ENCODE results near the gene PCNT. TPM values are rescaled to one million over a fixed set of nuclear protein-coding genes. Genes with fewer than 3 reads are reported as not detected.

Gene PCNT
- total RNA-seq, 1 donor = 19.2 TPM

DNA sequence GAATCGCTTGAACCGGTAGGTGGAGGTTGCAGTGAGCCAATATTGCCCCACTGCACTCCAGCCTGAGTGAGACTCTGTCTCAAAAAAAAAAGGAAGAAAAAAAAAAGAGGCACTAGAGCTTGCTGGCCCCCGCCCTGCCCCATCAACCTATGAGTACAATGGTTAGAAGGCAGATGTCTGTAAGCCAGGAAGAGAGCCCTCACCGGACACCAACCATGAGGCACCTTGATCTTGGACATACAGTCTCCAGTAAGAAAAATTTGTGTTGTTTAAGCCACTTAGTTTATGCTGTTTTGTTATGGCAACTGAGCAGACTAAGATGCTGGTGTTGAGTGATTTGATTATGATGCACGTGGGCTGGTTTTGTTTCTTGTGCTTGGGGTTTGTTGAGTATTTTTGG lies 168.9 kb downstream of the PCNT start:
- no peak overlapping the region for H2AFZ ChIP-seq (ENCODE audit: low read length)
- H3K27ac ChIP-seq (ENCODE audit: low read depth, low read length) = no peak overlapping the region
- no peaks in the 10 kb centered on the region for H4K20me1 ChIP-seq (ENCODE audit: insufficient read depth, low read length)
- no peak overlapping the region for H3K4me2 ChIP-seq (ENCODE audit: insufficient read depth, low read length)
- no peaks in the 10 kb centered on the region for H3K27me3 ChIP-seq (ENCODE audit: insufficient read depth, low read length)
- H3K4me1 ChIP-seq (ENCODE audit: insufficient read depth, low read length) = no peaks in the 10 kb centered on the region
- H3K9me3 ChIP-seq (ENCODE audit: low read depth, low read length) = no peaks in the 10 kb centered on the region
- H3K36me3 ChIP-seq (ENCODE audit: insufficient read depth, low read length) = peaks cover 28% of the 10 kb centered on the region
- DNase-seq (ENCODE audit: insufficient read length, low spot score, missing footprints) = no peak
- TF ChIP-seq, protein P1, sequence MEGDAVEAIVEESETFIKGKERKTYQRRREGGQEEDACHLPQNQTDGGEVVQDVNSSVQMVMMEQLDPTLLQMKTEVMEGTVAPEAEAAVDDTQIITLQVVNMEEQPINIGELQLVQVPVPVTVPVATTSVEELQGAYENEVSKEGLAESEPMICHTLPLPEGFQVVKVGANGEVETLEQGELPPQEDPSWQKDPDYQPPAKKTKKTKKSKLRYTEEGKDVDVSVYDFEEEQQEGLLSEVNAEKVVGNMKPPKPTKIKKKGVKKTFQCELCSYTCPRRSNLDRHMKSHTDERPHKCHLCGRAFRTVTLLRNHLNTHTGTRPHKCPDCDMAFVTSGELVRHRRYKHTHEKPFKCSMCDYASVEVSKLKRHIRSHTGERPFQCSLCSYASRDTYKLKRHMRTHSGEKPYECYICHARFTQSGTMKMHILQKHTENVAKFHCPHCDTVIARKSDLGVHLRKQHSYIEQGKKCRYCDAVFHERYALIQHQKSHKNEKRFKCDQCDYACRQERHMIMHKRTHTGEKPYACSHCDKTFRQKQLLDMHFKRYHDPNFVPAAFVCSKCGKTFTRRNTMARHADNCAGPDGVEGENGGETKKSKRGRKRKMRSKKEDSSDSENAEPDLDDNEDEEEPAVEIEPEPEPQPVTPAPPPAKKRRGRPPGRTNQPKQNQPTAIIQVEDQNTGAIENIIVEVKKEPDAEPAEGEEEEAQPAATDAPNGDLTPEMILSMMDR (IDR thresholded peaks at IDR 0.05; ENCODE audit: extremely low read depth, low read depth, low read length) = no peak
- H3K4me3 ChIP-seq (ENCODE audit: insufficient read depth, low read length) = no peak overlapping the region
- peaks cover 32% of the 10 kb centered on the region for H3K79me2 ChIP-seq (ENCODE audit: insufficient read depth, low read length)

DNA sequence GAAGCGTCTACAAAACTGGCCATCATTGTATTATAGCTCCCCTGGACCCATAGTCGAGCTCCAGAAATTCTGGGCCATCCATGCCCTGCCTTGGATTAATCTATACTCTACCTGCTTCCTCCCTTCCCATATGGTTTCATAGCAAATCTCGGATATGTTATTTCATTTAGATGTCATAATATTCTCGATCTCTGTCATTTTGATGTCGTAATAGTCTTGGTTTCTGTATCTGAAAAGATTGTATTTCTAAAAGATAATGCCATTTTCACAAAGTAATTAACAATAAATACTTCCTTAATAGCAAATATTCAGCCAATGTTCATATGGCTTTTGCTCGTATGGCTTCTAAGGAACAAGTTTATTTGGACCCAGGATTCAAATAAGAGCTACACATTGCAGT lies 169.9 kb downstream of the PCNT start:
- Histone ChIP-seq H2AFZ (ENCODE audit: low read length) (no peak overlapping the region), H4K20me1 (ENCODE audit: insufficient read depth, low read length) (no peaks in the 10 kb centered on the region), H3K4me1 (ENCODE audit: insufficient read depth, low read length) (no peaks in the 10 kb centered on the region), H3K27me3 (ENCODE audit: insufficient read depth, low read length) (no peaks in the 10 kb centered on the region), H3K4me3 (ENCODE audit: insufficient read depth, low read length) (no peak overlapping the region), H3K9me3 (ENCODE audit: low read depth, low read length) (no peaks in the 10 kb centered on the region), H3K27ac (ENCODE audit: low read depth, low read length) (no peak overlapping the region), H3K36me3 (ENCODE audit: insufficient read depth, low read length) (peaks cover 37% of the 10 kb centered on the region), H3K4me2 (ENCODE audit: insufficient read depth, low read length) (no peak overlapping the region), H3K79me2 (ENCODE audit: insufficient read depth, low read length) (peaks cover 31% of the 10 kb centered on the region)
- TF ChIP-seq, protein P1 (IDR thresholded peaks at IDR 0.05; ENCODE audit: extremely low read depth, low read depth, low read length) = no peak
- no peak for DNase-seq (ENCODE audit: insufficient read length, low spot score, missing footprints)

Other genes starting within 250 kb of the PCNT start
- 1,184 and 1,265 TPM in 2 replicates for gene COL6A2, start 226.0 kb upstream of the PCNT start, total RNA-seq
- gene FTCD, start 168.6 kb upstream of the PCNT start, total RNA-seq = 0.29 and 0.36 TPM in 2 replicates
- gene SPATC1L, start 139.7 kb upstream of the PCNT start, total RNA-seq = 3.2 and 6.9 TPM in 2 replicates
- 122 and 145 TPM in 2 replicates for gene LSS, start 95.4 kb upstream of the PCNT start, total RNA-seq
- 63.6 and 64.8 TPM in 2 replicates for gene MCM3AP, start 38.5 kb upstream of the PCNT start, total RNA-seq
- gene YBEY, start 37.8 kb upstream of the PCNT start, total RNA-seq = 12.4 and 18.8 TPM in 2 replicates
- 2.2 and 3.2 TPM in 2 replicates for gene C21orf58, start 286 bp upstream of the PCNT start, total RNA-seq
- 22.8 and 27.4 TPM in 2 replicates for gene DIP2A, start 134.7 kb downstream of the PCNT start, total RNA-seq